Activated naive CD4-positive, alpha-beta T cell treated with anti-CD3 and anti-CD28 coated beads, Interleukin-2, amount 10 ng/mL, durations not matched to agents 7 days and 5 days (primary cell): ENCODE data around the gene INO80E.

Source experiments
- CTCF ChIA-PET: fragments of 350-600 bp; sonication (Branson Sonifier 250); formaldehyde crosslinking; loops from one replicate; lab custom pipeline; 2021; ENCODE audit warnings: antibody characterized with exemption; lab: Charles Lee
- DNase-seq: peaks from one replicate; pipeline ENCODE4 v3.0.0-alpha.2; 2020
- H3K27ac Mint-ChIP-seq: one replicate; pipeline ENCODE4 v1.8.0; 2021; ENCODE audit warnings: mild to moderate bottlenecking, moderate library complexity, mixed read lengths
- H3K27me3 Mint-ChIP-seq: one replicate; pipeline ENCODE4 v1.8.0; 2021; ENCODE audit warnings: mild to moderate bottlenecking, mixed read lengths
- H3K36me3 Mint-ChIP-seq: one replicate; pipeline ENCODE4 v1.8.0; 2021; ENCODE audit warnings: mixed read lengths
- H3K4me1 Mint-ChIP-seq: one replicate; pipeline ENCODE4 v1.8.0; 2021; ENCODE audit warnings: mixed read lengths
- H3K4me3 Mint-ChIP-seq: one replicate; pipeline ENCODE4 v1.8.0; 2021; ENCODE audit warnings: mild to moderate bottlenecking, moderate library complexity, mixed read lengths
- H3K9me3 Mint-ChIP-seq: one replicate; pipeline ENCODE4 v1.8.0; 2021; ENCODE audit warnings: mixed read lengths

INO80E gene

GRCh38 chr16:29992344-29992967, 3.6 kb upstream of the INO80E start:
- peaks cover 50% of the 10 kb centered on the region for H3K36me3 Mint-ChIP-seq
- no peaks in the 10 kb centered on the region for H3K9me3 Mint-ChIP-seq
- no peak overlapping the region for H3K27ac Mint-ChIP-seq
- H3K27me3 Mint-ChIP-seq = no peaks in the 10 kb centered on the region
- H3K4me1 Mint-ChIP-seq = peaks cover 31% of the 10 kb centered on the region
- peak overlapping the region; percentile 37 for H3K4me3 Mint-ChIP-seq
- CTCF ChIA-PET = interaction anchor here (0.8 kb wide), 1 partner anchor 13 kb away, joined by 3 read pairs; no protein-coding TSS in a partner anchor
- no peak for DNase-seq

GRCh38 chr16:29993191-29993902, 2.7 kb upstream of the INO80E start:
- DNase-seq = no peak
- H3K9me3 Mint-ChIP-seq = no peaks in the 10 kb centered on the region
- CTCF ChIA-PET = interaction anchor here (0.8 kb wide), 1 partner anchor 12 kb away, joined by 3 read pairs; no protein-coding TSS in a partner anchor
- H3K27ac Mint-ChIP-seq = no peak overlapping the region
- no peaks in the 10 kb centered on the region for H3K27me3 Mint-ChIP-seq
- peaks cover 38% of the 10 kb centered on the region for H3K4me1 Mint-ChIP-seq
- no peak overlapping the region for H3K4me3 Mint-ChIP-seq
- H3K36me3 Mint-ChIP-seq = peaks cover 50% of the 10 kb centered on the region

GRCh38 chr16:29993903-29994599, 2.0 kb upstream of the INO80E start:
- no peak for DNase-seq
- CTCF ChIA-PET = no interaction called here
- Mint-ChIP-seq H3K4me1 (peaks cover 40% of the 10 kb centered on the region), H3K27ac (peak overlapping the region; percentile 98), H3K36me3 (peaks cover 52% of the 10 kb centered on the region), H3K4me3 (peak overlapping the region; percentile 93), H3K9me3 (no peaks in the 10 kb centered on the region), H3K27me3 (no peaks in the 10 kb centered on the region)

GRCh38 chr16:29994600-29995323, 1.3 kb upstream of the INO80E start:
- CTCF ChIA-PET = no interaction called here
- DNase-seq = peak; percentile 86
- Mint-ChIP-seq H3K4me1 (peaks cover 40% of the 10 kb centered on the region), H3K4me3 (peak overlapping the region; percentile 93), H3K27ac (peak overlapping the region; percentile 98), H3K9me3 (no peaks in the 10 kb centered on the region), H3K27me3 (no peaks in the 10 kb centered on the region), H3K36me3 (peaks cover 47% of the 10 kb centered on the region)

- H3K36me3 Mint-ChIP-seq = peaks cover 42% of the 10 kb centered on the region
Observed at GRCh38 chr16:29995324-29995910, 624 bp upstream of the INO80E start, which contains the start of gene HIRIP3. Gene HIRIP3 (minus strand): TSS chr16:29995617. CDS start chr16:29995605, 12 bp downstream.

GRCh38 chr16:29996766-29997250, 767 bp downstream of the INO80E start:
- peak overlapping the region; percentile 93 for H3K4me3 Mint-ChIP-seq
- no peaks in the 10 kb centered on the region for H3K27me3 Mint-ChIP-seq
- peaks cover 40% of the 10 kb centered on the region for H3K4me1 Mint-ChIP-seq
- H3K9me3 Mint-ChIP-seq = no peaks in the 10 kb centered on the region
- DNase-seq = no peak
- peak overlapping the region; percentile 98 for H3K27ac Mint-ChIP-seq
- CTCF ChIA-PET = interaction anchor here (1.2 to 1.3 kb wide), 2 partner anchors 36 to 297 kb away, joined by 3 to 5 read pairs; no protein-coding TSS in a partner anchor
- peaks cover 38% of the 10 kb centered on the region for H3K36me3 Mint-ChIP-seq

More at GRCh38 chr16:29995324-29995910, 624 bp upstream of the INO80E start, which contains the start of gene HIRIP3:
- peak within 1 kb of the TSS; percentile 98 for H3K27ac Mint-ChIP-seq
- no peaks in the 10 kb centered on the region for H3K9me3 Mint-ChIP-seq
- no peaks in the 10 kb centered on the region for H3K27me3 Mint-ChIP-seq
- CTCF ChIA-PET = interaction anchor here (0.6 kb wide), 1 partner anchor 9 kb away, joined by 3 read pairs; no protein-coding TSS in a partner anchor
- peak within 1 kb of the TSS; percentile 93 for H3K4me3 Mint-ChIP-seq
- peaks cover 40% of the 10 kb centered on the region for H3K4me1 Mint-ChIP-seq
- peak; percentile 91 for DNase-seq

- CTCF ChIA-PET = no interaction called here
- Mint-ChIP-seq H3K4me3 (no peak overlapping the region), H3K27ac (no peak overlapping the region)
Observed at GRCh38 chr16:29999605-30000004, 3.6 kb downstream of the INO80E start.

GRCh38 chr16:30000735-30001631, 4.9 kb downstream of the INO80E start:
- no peak overlapping the region for H3K27ac Mint-ChIP-seq
- CTCF ChIA-PET = no interaction called here
- H3K36me3 Mint-ChIP-seq = peaks cover 30% of the 10 kb centered on the region
- H3K9me3 Mint-ChIP-seq = no peaks in the 10 kb centered on the region
- no peak for DNase-seq
- peaks cover 21% of the 10 kb centered on the region for H3K4me1 Mint-ChIP-seq
- no peak overlapping the region for H3K4me3 Mint-ChIP-seq
- H3K27me3 Mint-ChIP-seq = no peaks in the 10 kb centered on the region

More at GRCh38 chr16:29999605-30000004, 3.6 kb downstream of the INO80E start:
- H3K4me1 Mint-ChIP-seq = peaks cover 28% of the 10 kb centered on the region
- H3K9me3 Mint-ChIP-seq = no peaks in the 10 kb centered on the region
- DNase-seq = no peak
- no peaks in the 10 kb centered on the region for H3K27me3 Mint-ChIP-seq
- peaks cover 35% of the 10 kb centered on the region for H3K36me3 Mint-ChIP-seq

GRCh38 chr16:30002614-30003346, 6.7 kb downstream of the INO80E start:
- CTCF ChIA-PET = no interaction called here
- H3K4me1 Mint-ChIP-seq = peaks cover 8% of the 10 kb centered on the region
- H3K36me3 Mint-ChIP-seq = peaks cover 23% of the 10 kb centered on the region
- H3K27me3 Mint-ChIP-seq = peaks cover 3% of the 10 kb centered on the region
- no peaks in the 10 kb centered on the region for H3K9me3 Mint-ChIP-seq
- DNase-seq = no peak
- no peak overlapping the region for H3K27ac Mint-ChIP-seq
- no peak overlapping the region for H3K4me3 Mint-ChIP-seq

GRCh38 chr16:30003670-30004423, 7.8 kb downstream of the INO80E start:
- H3K4me3 Mint-ChIP-seq = no peak overlapping the region
- CTCF ChIA-PET = interaction anchor here (1.4 to 2.3 kb wide), 3 partner anchors 8 to 304 kb away, joined by 3 to 14 read pairs (median 9); partner anchors contain the start of gene INO80E
- peaks cover 15% of the 10 kb centered on the region for H3K36me3 Mint-ChIP-seq
- peak overlapping the region; percentile 45 for H3K27ac Mint-ChIP-seq
- DNase-seq = no peak
- no peaks in the 10 kb centered on the region for H3K4me1 Mint-ChIP-seq
- peaks cover 14% of the 10 kb centered on the region for H3K27me3 Mint-ChIP-seq
- H3K9me3 Mint-ChIP-seq = no peaks in the 10 kb centered on the region

- no peaks in the 10 kb centered on the region for H3K9me3 Mint-ChIP-seq
Observed at GRCh38 chr16:30004424-30004776, 8.4 kb downstream of the INO80E start.

More at GRCh38 chr16:30004424-30004776, 8.4 kb downstream of the INO80E start:
- no peaks in the 10 kb centered on the region for H3K4me1 Mint-ChIP-seq
- CTCF ChIA-PET = interaction anchor here (1.4 to 2.3 kb wide), 3 partner anchors 8 to 304 kb away, joined by 3 to 14 read pairs (median 9); partner anchors contain the start of gene INO80E
- H3K36me3 Mint-ChIP-seq = peaks cover 12% of the 10 kb centered on the region
- H3K27ac Mint-ChIP-seq = peak overlapping the region; percentile 45
- DNase-seq = no peak
- peaks cover 19% of the 10 kb centered on the region for H3K27me3 Mint-ChIP-seq
- H3K4me3 Mint-ChIP-seq = no peak overlapping the region
